Hepatocyte (in vitro differentiated cells): ENCODE measurements around the gene KLK2. TPM values are rescaled to one million over a fixed set of nuclear protein-coding genes. Genes with fewer than 3 reads are reported as not detected.

Experiments used
- DNase-seq: peaks from one replicate; pipeline ENCODE4 v3.0.0-alpha.2; 2016; ENCODE audit warnings: low spot score
- H2AFZ ChIP-seq: fragments of 200-600 bp; sonication (generic); 2 replicates; pipeline ENCODE4 v1.6.0; 2016; ENCODE audit warnings: antibody characterized with exemption, mild to moderate bottlenecking
- H3K27ac ChIP-seq: fragments of 200-600 bp; sonication (generic); 2 replicates; pipeline ENCODE4 v1.5.1; 2016; ENCODE audit warnings: mild to moderate bottlenecking
- H3K27me3 ChIP-seq: fragments of 200-600 bp; sonication (generic); 2 replicates; pipeline ENCODE4 v1.6.1; 2016
- H3K36me3 ChIP-seq: fragments of 200-600 bp; sonication (generic); replicated peaks from 2 replicates; pipeline ENCODE4 v1.5.1; 2016; ENCODE audit warnings: low read depth; ENCODE audit not compliant: insufficient read depth
- H3K4me1 ChIP-seq: fragments of 200-600 bp; sonication (generic); 2 replicates; pipeline ENCODE4 v1.5.1; 2016; ENCODE audit warnings: mild to moderate bottlenecking, moderate library complexity; ENCODE audit not compliant: insufficient read depth
- H3K4me2 ChIP-seq: fragments of 200-600 bp; sonication (generic); 2 replicates; pipeline ENCODE4 v1.6.0; 2016
- H3K4me3 ChIP-seq: fragments of 200-600 bp; sonication (generic); 2 replicates; pipeline ENCODE4 v1.5.1; 2016; ENCODE audit warnings: mild to moderate bottlenecking
- H3K79me2 ChIP-seq: fragments of 200-600 bp; sonication (generic); 2 replicates; pipeline ENCODE4 v1.6.0; 2017; ENCODE audit warnings: mild to moderate bottlenecking
- H3K9me2 ChIP-seq: fragments of 200-600 bp; sonication (generic); replicated peaks from 2 replicates; pipeline ENCODE4 v1.6.0; 2017; ENCODE audit warnings: mild to moderate bottlenecking; ENCODE audit not compliant: insufficient read depth
- H3K9me3 ChIP-seq: fragments of 200-600 bp; sonication (generic); 2 replicates; pipeline ENCODE4 v1.5.1; 2016; ENCODE audit warnings: low read depth, mild to moderate bottlenecking
- H4K20me1 ChIP-seq: fragments of 200-600 bp; sonication (generic); 2 replicates; pipeline ENCODE4 v1.6.0; 2016; ENCODE audit warnings: mild to moderate bottlenecking; ENCODE audit not compliant: insufficient read depth, poor library complexity, severe bottlenecking
- CTCF ChIP-seq: fragments of 200-600 bp; sonication (generic); IDR thresholded peaks from 2 replicates; pipeline ENCODE4 v1.5.1; 2016; ENCODE audit warnings: antibody characterized with exemption, mild to moderate bottlenecking; ENCODE audit not compliant: poor library complexity
- EZH2 ChIP-seq: fragments of 200-600 bp; sonication (generic); IDR thresholded peaks from 2 replicates; pipeline ENCODE4 v1.6.1; 2016; ENCODE audit warnings: antibody characterized with exemption, mild to moderate bottlenecking, borderline replicate concordance
- EZH2phosphoT487 ChIP-seq: fragments of 200-600 bp; sonication (generic); IDR thresholded peaks from one replicate; pipeline ENCODE4 v1.6.1; 2018; ENCODE audit warnings: antibody characterized with exemption, mild to moderate bottlenecking, low read depth, moderate library complexity; ENCODE audit not compliant: unreplicated experiment, severe bottlenecking
- WGBS: methylation state at CpG from one replicate; pipeline ENCODE4 v1.1.6; 2016; ENCODE audit warnings: low lambda C conversion rate; ENCODE audit errors: missing lambda C conversion rate; 5-methylcytosine and 5-hydroxymethylcytosine counted together
- polyA plus RNA-seq: library from polyadenylated mRNA; unstranded; fragments of >200 nt; fragmentation: Nextera tagmentation; extraction: Ambion mirVana; gene quantifications from 2 replicates; pipeline ENCODE4 v1.2.1, GENCODE V29; 2016
- total RNA-seq: library from RNA; depleted of rRNA; stranded (reverse); fragments of >200 nt; gene quantifications from 2 replicates; pipeline ENCODE4 v1.2.3, GENCODE V29; 2014

Gene KLK2
- total and polyA plus RNA-seq, 2 experiments from 2014 or later = not detected

DNA sequence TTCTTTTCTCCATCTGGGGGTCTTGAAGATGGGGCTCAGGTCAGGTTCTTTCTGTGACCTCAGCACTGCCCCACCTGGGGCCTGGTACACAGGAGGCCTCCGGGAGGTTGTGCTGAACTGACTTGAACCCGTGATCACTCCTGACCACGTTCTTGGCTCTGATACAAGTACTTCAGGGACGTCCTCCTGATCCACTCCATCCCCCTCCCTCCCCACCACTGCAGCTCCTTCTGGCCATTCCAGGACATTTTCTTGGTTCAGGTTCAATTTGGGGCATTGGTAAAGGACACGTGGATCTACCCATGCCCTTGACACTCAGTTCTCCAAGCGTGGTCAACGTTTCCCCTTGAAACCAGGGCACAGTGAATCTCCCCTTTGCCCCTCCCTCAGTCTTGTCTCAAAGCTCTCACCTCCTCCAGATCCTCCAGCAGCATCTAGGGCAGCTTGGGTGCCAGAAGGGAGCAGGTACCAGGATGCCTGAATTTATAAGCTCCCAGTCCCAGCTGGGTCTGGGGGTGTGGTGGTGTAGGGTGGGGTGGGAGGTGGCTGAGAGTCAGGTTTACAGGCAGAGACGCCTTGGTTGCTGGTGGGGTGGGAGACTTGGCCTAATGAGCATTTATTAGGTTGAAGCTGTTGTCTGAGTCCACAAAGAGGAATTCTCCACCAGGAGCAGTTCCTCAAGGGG lies 40.0 kb upstream of the KLK2 start, which contains the start of gene KLK15:
KLK15 (minus strand) TSS at position 458 of the 685 bp plus-strand sequence. CDS start 2,082 bp downstream, outside the sequence.
- Histone ChIP-seq H3K9me2 (no peaks in the 10 kb centered on the region), H3K4me3 (no peak within 1 kb of the TSS), H3K4me2 (no peak within 1 kb of the TSS), H4K20me1 (no peaks in the 10 kb centered on the region), H3K9me3 (no peaks in the 10 kb centered on the region), H3K4me1 (peaks cover 6% of the 10 kb centered on the region), H2AFZ (no peak within 1 kb of the TSS), H3K27ac (no peak within 1 kb of the TSS), H3K27me3 (no peaks in the 10 kb centered on the region), H3K36me3 (no peaks in the 10 kb centered on the region), H3K79me2 (no peaks in the 10 kb centered on the region)
- TF ChIP-seq EZH2 (no peak), CTCF (no peak), EZH2phosphoT487 (no peak)
- no peak for DNase-seq
- 85% methylated on average over 8 of the region's 8 CpGs for WGBS

DNA sequence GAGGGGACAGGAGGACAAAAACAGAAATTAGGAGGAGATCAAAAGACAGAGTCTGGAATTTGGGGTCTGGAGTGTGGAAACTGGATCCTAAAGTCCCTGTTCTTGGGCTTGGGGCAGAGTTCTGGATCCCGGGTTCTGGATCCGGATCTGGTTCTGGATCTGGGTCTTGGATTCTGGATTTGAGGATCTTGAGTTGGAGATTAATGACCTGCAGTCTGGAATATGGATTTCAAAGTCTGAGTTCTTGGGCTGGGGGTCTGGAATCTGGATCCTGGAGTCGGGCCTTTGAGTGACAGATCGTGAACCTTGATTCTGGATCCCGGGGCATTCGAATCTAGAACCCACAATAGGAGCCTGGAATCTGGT lies 39.5 kb upstream of the KLK2 start:
- Histone ChIP-seq H3K4me2 (no peak overlapping the region), H3K4me1 (peaks cover 6% of the 10 kb centered on the region), H4K20me1 (no peaks in the 10 kb centered on the region), H3K36me3 (no peaks in the 10 kb centered on the region), H2AFZ (no peak overlapping the region), H3K9me2 (no peaks in the 10 kb centered on the region), H3K9me3 (no peaks in the 10 kb centered on the region), H3K27me3 (no peaks in the 10 kb centered on the region), H3K79me2 (no peaks in the 10 kb centered on the region), H3K27ac (no peak overlapping the region), H3K4me3 (no peak overlapping the region)
- no peak for DNase-seq
- TF ChIP-seq CTCF (no peak), EZH2 (no peak), EZH2phosphoT487 (no peak)
- WGBS = 93% methylated on average over 6 of the region's 6 CpGs

- Histone ChIP-seq H3K4me3 (peak overlapping the region; percentile 58), H3K9me2 (no peaks in the 10 kb centered on the region), H2AFZ (peak overlapping the region; percentile 90), H3K9me3 (no peaks in the 10 kb centered on the region), H3K27ac (peak overlapping the region; percentile 46), H3K4me2 (peak overlapping the region; percentile 96), H4K20me1 (no peaks in the 10 kb centered on the region), H3K79me2 (no peaks in the 10 kb centered on the region), H3K27me3 (peaks cover under 1% of the 10 kb centered on the region), H3K36me3 (no peaks in the 10 kb centered on the region), H3K4me1 (peaks cover 6% of the 10 kb centered on the region)
- no peak for TF ChIP-seq EZH2phosphoT487
- no peak for TF ChIP-seq CTCF
- no peak for TF ChIP-seq EZH2
- WGBS = 34% methylated on average over 13 of the region's 13 CpGs
- DNase-seq = peak; percentile 30
Observed at GRCh38 chr19:50835103-50835784, 38.0 kb upstream of the KLK2 start.
